CD4-positive, CD25-positive, alpha-beta regulatory T cell (primary cell): ENCODE data around the gene CYBB. TPM values are rescaled to one million over a fixed set of nuclear protein-coding genes. Genes with fewer than 3 reads are reported as not detected.
"Not testable (repeated sequence)": the region's sequence is repeated elsewhere in the genome, so short reads cannot be mapped to it uniquely, and the experiment has no call there.

ENCODE experiments used
- ATAC-seq, 2 donors: fragments of 150-1000 bp; cut with Tn5 transposase; one replicate each; pipeline ENCODE4 v1.10.0; 2021; ENCODE audit warnings: low read depth in 2 of 2, moderate number of reproducible peaks in 2 of 2, moderate library complexity in 1 of 2
- DNase-seq, 3 donors: peaks; one replicate each; pipeline versions ENCODE4 v3.0.0 to v3.0.0-alpha.2; 2012 to 2022; ENCODE audit warnings: mixed read lengths in 1 of 3
- H3K27ac ChIP-seq: one replicate; pipeline ENCODE4 v1.7.0; 2013; ENCODE audit warnings: mild to moderate bottlenecking, low read length; ENCODE audit not compliant: insufficient read depth, poor library complexity, severe bottlenecking
- H3K27me3 ChIP-seq: one replicate; pipeline ENCODE4 v1.7.0; 2013; ENCODE audit warnings: low read length; ENCODE audit not compliant: control insufficient read depth, insufficient read depth
- H3K36me3 ChIP-seq: one replicate; pipeline ENCODE4 v1.7.0; 2013; ENCODE audit warnings: mild to moderate bottlenecking, low read length, moderate library complexity; ENCODE audit not compliant: control insufficient read depth, insufficient read depth
- H3K4me1 ChIP-seq: 2 replicates; pipeline ENCODE4 v1.7.0; 2013; ENCODE audit warnings: mild to moderate bottlenecking, low read length; ENCODE audit not compliant: insufficient read depth, control insufficient read depth, poor library complexity, severe bottlenecking
- H3K4me3 ChIP-seq: one replicate; pipeline ENCODE4 v1.7.0; 2013; ENCODE audit warnings: low read depth, mild to moderate bottlenecking, low read length, moderate library complexity
- H3K9me3 ChIP-seq, 2 experiments: 1 replicate in 1 of 2; 2 replicates in 1 of 2; pipeline ENCODE4 v1.7.0; 2013; ENCODE audit warnings: low read length in 2 of 2, mild to moderate bottlenecking in 1 of 2, moderate library complexity in 1 of 2; ENCODE audit not compliant: control insufficient read depth in 2 of 2
- H3K27ac Mint-ChIP-seq, 3 donors: one replicate each; pipeline ENCODE4 v1.8.0; 2020 to 2022; ENCODE audit warnings: mild to moderate bottlenecking in 3 of 3, mixed read lengths in 3 of 3, moderate library complexity in 2 of 3
- H3K27me3 Mint-ChIP-seq: one replicate; pipeline ENCODE4 v1.8.0; 2022; ENCODE audit warnings: mild to moderate bottlenecking, mixed read lengths
- H3K36me3 Mint-ChIP-seq: one replicate; pipeline ENCODE4 v1.8.0; 2020; ENCODE audit warnings: mixed read lengths
- H3K4me1 Mint-ChIP-seq, 4 donors: one replicate each; pipeline ENCODE4 v1.8.0; 2020 to 2022; ENCODE audit warnings: mixed read lengths in 4 of 4, mild to moderate bottlenecking in 1 of 4
- H3K4me3 Mint-ChIP-seq, 4 donors: one replicate each; pipeline ENCODE4 v1.8.0; 2020 to 2022; ENCODE audit warnings: mild to moderate bottlenecking in 4 of 4, mixed read lengths in 4 of 4, moderate library complexity in 3 of 4
- H3K9me3 Mint-ChIP-seq, 7 donors: one replicate each; pipeline ENCODE4 v1.8.0; 2020 to 2022; ENCODE audit warnings: mixed read lengths in 7 of 7, mild to moderate bottlenecking in 3 of 7, moderate library complexity in 2 of 7
- polyA plus RNA-seq, 4 donors: library from polyadenylated mRNA; unstranded; fragments of 300-500 nt; fragmentation: Illumina TruSeq; gene quantifications; one replicate each; pipeline ENCODE4 v1.2.3, GENCODE V29; 2021
- total RNA-seq: library from RNA; stranded (reverse); gene quantifications from one replicate; pipeline ENCODE4 v1.2.3, GENCODE V29; 2022

The CYBB gene
- total and polyA plus RNA-seq, 5 donors from 2014 or later = 0.19 to 1.2 (median 0.43) TPM; not detected in 1

- H3K27ac ChIP-seq, H3K4me3 Mint-ChIP-seq, H3K9me3 ChIP-seq, H3K27me3 ChIP-seq, H3K4me3 ChIP-seq, H3K4me1 Mint-ChIP-seq, H3K36me3 ChIP-seq, H3K27ac Mint-ChIP-seq, DNase-seq, ATAC-seq, H3K9me3 Mint-ChIP-seq, H3K4me1 ChIP-seq, H3K36me3 Mint-ChIP-seq, H3K27me3 Mint-ChIP-seq: not testable (repeated sequence)
These were observed 11.0 kb upstream of the CYBB start for GRCh38 chrX:37768866-37769265.

GRCh38 chrX:37776283-37776986 lies 3.4 kb upstream of the CYBB start:
- Histone ChIP-seq H3K36me3 (no peaks in the 10 kb centered on the region), H3K4me3 (peak overlapping the region; percentile 19), H3K27ac (no peak overlapping the region), H3K9me3 (no peaks in the 10 kb centered on the region), H3K4me1 (no peaks in the 10 kb centered on the region), H3K27me3 (no peaks in the 10 kb centered on the region)
- ATAC-seq (peak; percentile 47 to 59), DNase-seq (peak in 1 of 3 donors; percentile 57)
- Mint-ChIP-seq H3K4me3 (peak overlapping the region in 1 of 4 donors; percentile 20), H3K4me1 (peaks cover 0 to 25% (median 14%) of the 10 kb centered on the region in 4 donors), H3K27me3 (no peaks in the 10 kb centered on the region), H3K27ac (peak overlapping the region; percentile 60 to 98 (median 67)), H3K36me3 (no peaks in the 10 kb centered on the region), H3K9me3 (no peaks in the 10 kb centered on the region)

- DNase-seq (no peak), ATAC-seq (no peak)
- no peaks in the 10 kb centered on the region for H3K9me3 Mint-ChIP-seq
- Histone ChIP-seq H3K27me3 (no peaks in the 10 kb centered on the region), H3K4me3 (peak overlapping the region; percentile 19), H3K9me3 (no peaks in the 10 kb centered on the region), H3K27ac (no peak overlapping the region), H3K36me3 (no peaks in the 10 kb centered on the region), H3K4me1 (no peaks in the 10 kb centered on the region)
- H3K4me1 Mint-ChIP-seq = peaks cover 0 to 25% (median 14%) of the 10 kb centered on the region in 4 donors
- peak overlapping the region; percentile 10 to 79 (median 67) for H3K27ac Mint-ChIP-seq
- peak overlapping the region in 1 of 4 donors; percentile 10 for H3K4me3 Mint-ChIP-seq
- H3K36me3 Mint-ChIP-seq = no peaks in the 10 kb centered on the region
- no peaks in the 10 kb centered on the region for H3K27me3 Mint-ChIP-seq
These were observed 2.9 kb upstream of the CYBB start for GRCh38 chrX:37776987-37777325.

GRCh38 chrX:37781081-37781480 lies 1.2 kb downstream of the CYBB start:
- no peaks in the 10 kb centered on the region for H3K27me3 ChIP-seq
- Mint-ChIP-seq H3K36me3 (no peaks in the 10 kb centered on the region), H3K27ac (no peak overlapping the region), H3K4me1 (peaks cover 0 to 25% (median 13%) of the 10 kb centered on the region in 4 donors), H3K9me3 (no peaks in the 10 kb centered on the region), H3K4me3 (no peak overlapping the region), H3K27me3 (no peaks in the 10 kb centered on the region)
- H3K9me3 ChIP-seq = no peaks in the 10 kb centered on the region
- no peak overlapping the region for H3K4me3 ChIP-seq
- no peaks in the 10 kb centered on the region for H3K36me3 ChIP-seq
- H3K4me1 ChIP-seq = peaks cover 1% of the 10 kb centered on the region
- ATAC-seq (no peak), DNase-seq (no peak)
- no peak overlapping the region for H3K27ac ChIP-seq

- ATAC-seq (no peak), DNase-seq (no peak)
- Mint-ChIP-seq H3K36me3 (no peaks in the 10 kb centered on the region), H3K4me3 (no peak overlapping the region), H3K9me3 (no peaks in the 10 kb centered on the region), H3K4me1 (peaks cover 5 to 25% (median 10%) of the 10 kb centered on the region in 4 donors), H3K27ac (no peak overlapping the region), H3K27me3 (no peaks in the 10 kb centered on the region)
- Histone ChIP-seq H3K27ac (no peak overlapping the region), H3K9me3 (no peaks in the 10 kb centered on the region), H3K27me3 (no peaks in the 10 kb centered on the region), H3K36me3 (no peaks in the 10 kb centered on the region), H3K4me1 (peaks cover 8% of the 10 kb centered on the region), H3K4me3 (no peak overlapping the region)
These were observed 2.0 kb downstream of the CYBB start for GRCh38 chrX:37781814-37782213.

GRCh38 chrX:37782359-37782758 lies 2.5 kb downstream of the CYBB start:
- Mint-ChIP-seq H3K9me3 (no peaks in the 10 kb centered on the region), H3K4me3 (no peak overlapping the region), H3K4me1 (peaks cover 8 to 25% (median 13%) of the 10 kb centered on the region in 4 donors), H3K36me3 (no peaks in the 10 kb centered on the region), H3K27me3 (no peaks in the 10 kb centered on the region), H3K27ac (no peak overlapping the region)
- no peak overlapping the region for H3K27ac ChIP-seq
- no peak overlapping the region for H3K4me3 ChIP-seq
- no peaks in the 10 kb centered on the region for H3K9me3 ChIP-seq
- DNase-seq (no peak), ATAC-seq (no peak)
- H3K4me1 ChIP-seq = peaks cover 12% of the 10 kb centered on the region
- no peaks in the 10 kb centered on the region for H3K36me3 ChIP-seq
- H3K27me3 ChIP-seq = no peaks in the 10 kb centered on the region

GRCh38 chrX:37783305-37783704 lies 3.4 kb downstream of the CYBB start:
- Histone ChIP-seq H3K4me3 (no peak overlapping the region), H3K4me1 (peaks cover 17% of the 10 kb centered on the region), H3K9me3 (no peaks in the 10 kb centered on the region), H3K27me3 (no peaks in the 10 kb centered on the region), H3K36me3 (no peaks in the 10 kb centered on the region), H3K27ac (no peak overlapping the region)
- H3K27ac Mint-ChIP-seq = no peak overlapping the region
- no peak overlapping the region for H3K4me3 Mint-ChIP-seq
- ATAC-seq = no peak
- no peaks in the 10 kb centered on the region for H3K27me3 Mint-ChIP-seq
- no peaks in the 10 kb centered on the region for H3K9me3 Mint-ChIP-seq
- no peak for DNase-seq
- peaks cover 9 to 29% (median 18%) of the 10 kb centered on the region in 4 donors for H3K4me1 Mint-ChIP-seq
- no peaks in the 10 kb centered on the region for H3K36me3 Mint-ChIP-seq

GRCh38 chrX:37785569-37785968 lies 5.7 kb downstream of the CYBB start:
- peak overlapping the region in 1 of 3 donors; percentile 71 for H3K27ac Mint-ChIP-seq
- ATAC-seq (no peak), DNase-seq (no peak)
- H3K27me3 Mint-ChIP-seq = no peaks in the 10 kb centered on the region
- H3K36me3 ChIP-seq = no peaks in the 10 kb centered on the region
- H3K4me3 Mint-ChIP-seq = peak overlapping the region in 1 of 4 donors; percentile 74
- peaks cover 17% of the 10 kb centered on the region for H3K4me1 ChIP-seq
- no peak overlapping the region for H3K27ac ChIP-seq
- no peaks in the 10 kb centered on the region for H3K9me3 ChIP-seq
- no peaks in the 10 kb centered on the region for H3K36me3 Mint-ChIP-seq
- peaks cover 11 to 36% (median 19%) of the 10 kb centered on the region in 4 donors for H3K4me1 Mint-ChIP-seq
- peaks cover 2% of the 10 kb centered on the region for H3K27me3 ChIP-seq
- no peak overlapping the region for H3K4me3 ChIP-seq
- peaks cover 0 to 4% (median 0%) of the 10 kb centered on the region in 7 donors for H3K9me3 Mint-ChIP-seq
